Tibial nerve (tissue), 3 donors: ENCODE measurements around the gene FAM219B.

Experiments
- POLR2A ChIP-seq, 2 donors: fragments of 450-650 bp; IDR thresholded peaks; one replicate each; pipeline ENCODE4 v1.6.1; 2017; ENCODE audit warnings: antibody characterized with exemption in 2 of 2, mild to moderate bottlenecking in 2 of 2, moderate library complexity in 2 of 2
- TF ChIP-seq, protein P1 (sequence below), 5 experiments: fragments of 200-600 bp in 3 of 5; fragments of 450-650 bp in 2 of 5; sonication (generic) in 3 of 5; IDR thresholded peaks; one replicate each; pipeline ENCODE4 v1.5.1; 2016 to 2019; ENCODE audit warnings: antibody characterized with exemption in 5 of 5, mild to moderate bottlenecking in 3 of 5, moderate library complexity in 2 of 5

DNA sequence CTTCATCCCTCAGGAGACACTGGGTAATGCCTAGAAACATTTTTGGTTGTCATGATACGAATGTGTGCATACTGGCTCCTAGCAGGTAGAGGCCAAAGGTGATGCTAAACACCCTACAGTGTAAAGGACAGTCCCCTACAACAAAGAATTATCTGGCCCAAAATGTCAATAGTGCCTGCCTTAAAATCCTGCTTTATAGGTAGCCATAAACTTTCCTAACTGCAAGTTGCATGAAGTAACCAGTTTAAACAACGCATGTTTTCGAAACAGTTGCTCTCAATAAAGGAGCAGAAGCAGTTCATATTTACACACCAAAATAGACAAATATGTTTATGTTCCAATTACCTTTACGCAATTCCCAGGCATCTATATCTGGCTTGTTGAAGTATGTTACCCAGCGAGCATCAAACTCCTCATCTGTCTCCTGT lies 22.1 kb upstream of the FAM219B start:
- TF ChIP-seq, protein P1, sequence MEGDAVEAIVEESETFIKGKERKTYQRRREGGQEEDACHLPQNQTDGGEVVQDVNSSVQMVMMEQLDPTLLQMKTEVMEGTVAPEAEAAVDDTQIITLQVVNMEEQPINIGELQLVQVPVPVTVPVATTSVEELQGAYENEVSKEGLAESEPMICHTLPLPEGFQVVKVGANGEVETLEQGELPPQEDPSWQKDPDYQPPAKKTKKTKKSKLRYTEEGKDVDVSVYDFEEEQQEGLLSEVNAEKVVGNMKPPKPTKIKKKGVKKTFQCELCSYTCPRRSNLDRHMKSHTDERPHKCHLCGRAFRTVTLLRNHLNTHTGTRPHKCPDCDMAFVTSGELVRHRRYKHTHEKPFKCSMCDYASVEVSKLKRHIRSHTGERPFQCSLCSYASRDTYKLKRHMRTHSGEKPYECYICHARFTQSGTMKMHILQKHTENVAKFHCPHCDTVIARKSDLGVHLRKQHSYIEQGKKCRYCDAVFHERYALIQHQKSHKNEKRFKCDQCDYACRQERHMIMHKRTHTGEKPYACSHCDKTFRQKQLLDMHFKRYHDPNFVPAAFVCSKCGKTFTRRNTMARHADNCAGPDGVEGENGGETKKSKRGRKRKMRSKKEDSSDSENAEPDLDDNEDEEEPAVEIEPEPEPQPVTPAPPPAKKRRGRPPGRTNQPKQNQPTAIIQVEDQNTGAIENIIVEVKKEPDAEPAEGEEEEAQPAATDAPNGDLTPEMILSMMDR (IDR thresholded peaks at IDR 0.05) = no peak
- no peak for TF ChIP-seq POLR2A (IDR thresholded peaks at IDR 0.05)
